HepG2 (cell line): ENCODE results near the gene DHX8. TPM values are rescaled to one million over a fixed set of nuclear protein-coding genes. Genes with fewer than 3 reads are reported as not detected.

ENCODE experiments used
- KLF12 ChIP-seq: sonication (generic); formaldehyde crosslinking; IDR thresholded peaks from 2 replicates; pipeline ENCODE4 v1.4.0; 2020; ENCODE audit warnings: missing genetic modification reagents, borderline replicate concordance
- LCORL ChIP-seq, 2 experiments: fragments of 450-650 bp in 1 of 2; sonication (generic) in 1 of 2; formaldehyde crosslinking in 1 of 2; IDR thresholded peaks; 2 replicates each; pipeline versions ENCODE4 v1.5.0 to v1.6.1; 2017 to 2020; ENCODE audit warnings: antibody characterized with exemption in 1 of 2, missing genetic modification reagents in 1 of 2
- POLR2G ChIP-seq: fragments of 200-400 bp; formaldehyde crosslinking; IDR thresholded peaks from 2 replicates; pipeline ENCODE4 v1.6.1; 2018; ENCODE audit warnings: mild to moderate bottlenecking, low read depth, low read length, moderate library complexity
- SIX1 ChIP-seq: sonication (generic); formaldehyde crosslinking; IDR thresholded peaks from 2 replicates; pipeline ENCODE4 v1.4.0; 2020; ENCODE audit warnings: missing genetic modification reagents, borderline replicate concordance
- SOX13 ChIP-seq, 3 experiments: fragments of 450-650 bp in 1 of 3; sonication (generic) in 1 of 3; formaldehyde crosslinking in 1 of 3; IDR thresholded peaks in 2 of 3; conservative IDR thresholded peaks in 1 of 3; 2 replicates each; pipeline versions ENCODE4 v1.5.0 to v1.6.1; 2016 to 2020; ENCODE audit warnings: antibody characterized with exemption in 1 of 3, mild to moderate bottlenecking in 1 of 3, missing compliant biosample characterization in 1 of 3, missing genetic modification reagents in 1 of 3, moderate library complexity in 1 of 3
- TAF15 ChIP-seq: fragments of 200-400 bp; formaldehyde crosslinking; IDR thresholded peaks from one replicate; pipeline ENCODE4 v1.6.1; 2018; ENCODE audit warnings: mild to moderate bottlenecking, low read depth, low read length; ENCODE audit not compliant: poor library complexity, severe bottlenecking
- ZBTB33 ChIP-seq: sonication (generic); formaldehyde crosslinking; IDR thresholded peaks from 2 replicates; pipeline ENCODE4 v1.4.0; 2020; ENCODE audit warnings: missing genetic modification reagents
- ZHX1 ChIP-seq: sonication (generic); formaldehyde crosslinking; IDR thresholded peaks from 2 replicates; pipeline ENCODE4 v1.8.1; 2022; ENCODE audit warnings: low read depth, mild to moderate bottlenecking, missing genetic modification reagents
- ZNF142 ChIP-seq: sonication (generic); formaldehyde crosslinking; IDR thresholded peaks from 2 replicates; pipeline ENCODE4 v1.4.0; 2020; ENCODE audit warnings: missing genetic modification reagents
- ZNF282 ChIP-seq: fragments of 450-650 bp; IDR thresholded peaks from 2 replicates; pipeline ENCODE4 v1.6.1; 2018; ENCODE audit not compliant: partially characterized antibody
- ZNF362 ChIP-seq: sonication (generic); formaldehyde crosslinking; IDR thresholded peaks from 2 replicates; pipeline ENCODE4 v1.4.0; 2020; ENCODE audit warnings: missing genetic modification reagents, mild to moderate bottlenecking, borderline replicate concordance
- ZNF383 ChIP-seq: sonication (generic); formaldehyde crosslinking; IDR thresholded peaks from 2 replicates; pipeline ENCODE4 v1.4.0; 2020; ENCODE audit warnings: missing genetic modification reagents, mild to moderate bottlenecking, borderline replicate concordance
- ZNF563 ChIP-seq: sonication (generic); formaldehyde crosslinking; IDR thresholded peaks from 2 replicates; pipeline ENCODE4 v1.8.0; 2022; ENCODE audit warnings: mild to moderate bottlenecking, moderate library complexity, missing genetic modification reagents
- ZNF878 ChIP-seq: sonication (generic); formaldehyde crosslinking; IDR thresholded peaks from 2 replicates; pipeline ENCODE4 v1.8.1; 2023; ENCODE audit warnings: mild to moderate bottlenecking, missing genetic modification reagents, moderate library complexity
- ZSCAN31 ChIP-seq: sonication (generic); formaldehyde crosslinking; IDR thresholded peaks from 2 replicates; pipeline ENCODE4 v1.5.0; 2020; ENCODE audit warnings: low read depth, mild to moderate bottlenecking, missing genetic modification reagents
- polyA plus RNA-seq, 8 experiments: library from polyadenylated mRNA; depleted of rRNA in 3 of 8; stranded (reverse) in 7 of 8; unstranded in 1 of 8; fragments of >200 nt; fragmentation: Illumina TruSeq in 4 of 8; extraction: Trizol in 4 of 8; gene quantifications; 2 replicates each; pipeline versions ENCODE4 v1.2.1 to v1.2.3, GENCODE V29; 2011 to 2016; ENCODE audit warnings: low read depth in 4 of 8, missing spikeins in 1 of 8, mixed read lengths in 1 of 8; ENCODE audit not compliant: insufficient read depth in 1 of 8
- total RNA-seq, 5 experiments: library from RNA; depleted of rRNA; stranded (reverse); fragments of >200 nt; fragmentation: Illumina TruSeq; extraction: Trizol; gene quantifications; 2 replicates each; pipeline ENCODE4 v1.2.3, GENCODE V29; 2016; ENCODE audit warnings: low read depth in 1 of 5

Gene DHX8
- total and polyA plus RNA-seq, 2 of the 13 experiments (the other 11 are each of a cell fraction or from before 2014, with no cell fraction given) = 24.8 to 48.9 TPM

- TF ChIP-seq ZNF383 (CRISPR knock-in tag) (no peak), ZNF878 (CRISPR knock-in tag) (peak; percentile 87), TAF15 (no peak), SOX13 (IDR thresholded peaks at IDR 0.05) (peak; percentile 87; the same call in 1 of the 2 replicates), SOX13 (CRISPR knock-in tag; conservative IDR thresholded peaks at IDR 0.05 in 1 of 2, IDR thresholded peaks at IDR 0.05 in 1 of 2) (peak in 1 of 2 experiments; percentile 98; a peak in 2 of 4 replicates), ZBTB33 (CRISPR knock-in tag) (peak; percentile 70; the same call in 1 of the 2 replicates), SIX1 (CRISPR knock-in tag) (peak; percentile 99), ZHX1 (CRISPR knock-in tag) (peak; percentile 84), ZNF362 (CRISPR knock-in tag) (peak; percentile 88; the same call in 1 of the 2 replicates), ZNF282 (no peak), KLF12 (CRISPR knock-in tag) (peak; percentile 66; the same call in 1 of the 2 replicates), ZNF563 (CRISPR knock-in tag) (peak; percentile 70), ZNF142 (CRISPR knock-in tag) (peak; percentile 62), LCORL (IDR thresholded peaks at IDR 0.05) (peak; percentile 12; the same call in 1 of the 2 replicates), LCORL (CRISPR knock-in tag; IDR thresholded peaks at IDR 0.05) (peak; percentile 93), ZSCAN31 (CRISPR knock-in tag) (peak; percentile 99), POLR2G (peak; percentile 76)
Observed at GRCh38 chr17:43456661-43457361, 27.0 kb upstream of the DHX8 start (continued).
